Measurements from ENCODE around the gene FAM111A. TPM values are rescaled to one million over a fixed set of nuclear protein-coding genes. Genes with fewer than 3 reads are reported as not detected.

FAM111A gene
- total RNA-seq, 1 experiment from 2014 or later, result 20.1 TPM

- WGBS (ENCODE audit: extremely low coverage, insufficient read length, low lambda C conversion rate), result no CpG with 5 or more reads among the region's 64 CpGs
- H2BK5ac ChIP-seq (ENCODE audit: insufficient read length, low read length), result no peak within 1 kb of the TSS
- peak within 1 kb of the TSS; percentile 77 for H3K9ac ChIP-seq (ENCODE audit: extremely low read depth, insufficient read length, low read length)
- peak within 1 kb of the TSS; percentile 79 for H3K4me2 ChIP-seq (ENCODE audit: insufficient read depth, insufficient read length, low read length)
- H3K9me3 Mint-ChIP-seq, result 0 out of 5 replicates have a peak, but pooled peaks cover 0 to 2% of the 10 kb centered on the region in 2 experiments
- peaks cover 2% of the 10 kb centered on the region for H3K27me3 Mint-ChIP-seq (ENCODE audit: low read depth)
- H3K23me2 ChIP-seq (ENCODE audit: insufficient read length, low read depth, low read length, poor library complexity, severe bottlenecking), result peaks cover 18% of the 10 kb centered on the region
- H3K27ac Mint-ChIP-seq, result peak within 1 kb of the TSS in 1 of 3 experiments; percentile 79; a peak in 1 of 7 replicates
- no peak within 1 kb of the TSS for H2BK120ac ChIP-seq (ENCODE audit: low read depth, low read length, poor library complexity, severe bottlenecking)
- H4K20me1 ChIP-seq (ENCODE audit: control insufficient read depth, insufficient read depth, insufficient read length), result no peaks in the 10 kb centered on the region
- no peak within 1 kb of the TSS for H2BK20ac ChIP-seq (ENCODE audit: low read depth, low read length, poor library complexity, severe bottlenecking)
- peak within 1 kb of the TSS in 1 of 2 experiments; percentile 94 for H3K4me3 Mint-ChIP-seq
- peak; percentile 94 for DNase-seq
- no peaks in the 10 kb centered on the region for H3K79me1 ChIP-seq (ENCODE audit: insufficient read depth, low read depth, low read length, poor library complexity, severe bottlenecking)
- H3K27me3 ChIP-seq (ENCODE audit: insufficient read depth, low read length), result no peaks in the 10 kb centered on the region
- H3K36me3 Mint-ChIP-seq (ENCODE audit: insufficient read depth in 1 of 3, low read depth in 3 of 3), result peaks cover 0 to 1% (median under 1%) of the 10 kb centered on the region in 3 experiments; a peak in 1 of 7 replicates
- no peak within 1 kb of the TSS for H2AK5ac ChIP-seq (ENCODE audit: insufficient read length, low read length)
- H3K18ac ChIP-seq (ENCODE audit: insufficient read length, low read depth, low read length), result peak within 1 kb of the TSS; percentile 89
- no peaks in the 10 kb centered on the region; the same call in 1 of the 2 replicates for H3K4me1 ChIP-seq (ENCODE audit: insufficient read depth, low read length)
- H2BK15ac ChIP-seq (ENCODE audit: low read depth, low read length), result no peak within 1 kb of the TSS
- no peak within 1 kb of the TSS for H3K27ac ChIP-seq (ENCODE audit: insufficient read length, low read depth, low read length)
- no peaks in the 10 kb centered on the region for H3K79me2 ChIP-seq (ENCODE audit: insufficient read depth, low read length)
- H3T11ph ChIP-seq (ENCODE audit: low read length), result peak within 1 kb of the TSS; percentile 39
- H3K9me3 ChIP-seq (ENCODE audit: control insufficient read depth, low read depth, low read length), result no peaks in the 10 kb centered on the region
- no peak within 1 kb of the TSS for H4K91ac ChIP-seq (ENCODE audit: insufficient read length, low read depth, low read length)
- no peak within 1 kb of the TSS; the same call in 1 of the 2 replicates for H3K4ac ChIP-seq (ENCODE audit: low read depth, low read length)
- H2AFZ ChIP-seq (ENCODE audit: low read length), result peak within 1 kb of the TSS; percentile 63
- peak; percentile 81 for TF ChIP-seq CTCF (conservative IDR thresholded peaks at IDR 0.05)
- H4K8ac ChIP-seq (replicated peaks; ENCODE audit: insufficient read length, low read depth, low read length), result no peak within 1 kb of the TSS
- H3K56ac ChIP-seq (ENCODE audit: insufficient read length, low read depth, low read length), result no peak within 1 kb of the TSS
- no peak within 1 kb of the TSS for H3K23ac ChIP-seq (ENCODE audit: insufficient read length, low read depth, low read length)
- H3K14ac ChIP-seq (ENCODE audit: insufficient read depth, low read length), result peak within 1 kb of the TSS; percentile 92
- H2BK12ac ChIP-seq (ENCODE audit: insufficient read length, low read depth, low read length), result no peak within 1 kb of the TSS
- no peak within 1 kb of the TSS for H4K5ac ChIP-seq (ENCODE audit: insufficient read length, low read depth, low read length)
- H3K4me1 Mint-ChIP-seq, result peaks cover 22 to 29% of the 10 kb centered on the region in 2 experiments
Measured at GRCh38 chr11:59171508-59172322, 29.1 kb downstream of the FAM111A start, which contains the start of gene DTX4. Gene DTX4 (plus strand): TSS chr11:59172132. CDS start chr11:59172596, 464 bp downstream.
